Measurements from ENCODE around the gene MSX2.

- TF ChIP-seq CTCF (IDR thresholded peaks at IDR 0.05 in 4 of 5, conservative IDR thresholded peaks at IDR 0.05 in 1 of 5) (no peak), POLR2A (IDR thresholded peaks at IDR 0.05) (no peak)
Measured at GRCh38 chr5:174765540-174765939, 41.2 kb downstream of the MSX2 start.
